NCI-H446 treated with DMSO at 0.1 percent for 48 hours (cell line): ENCODE results near the gene RTN4R.
"Not testable (repeated sequence)": the region's sequence is repeated elsewhere in the genome, so short reads cannot be mapped to it uniquely, and the experiment has no call there.

Experiments used
- DNase-seq: peaks from one replicate; lab custom pipeline; 2025; lab: John Stamatoyannopoulos, UW

RTN4R gene

GRCh38 chr22:20271114-20271994, 3.2 kb upstream of the RTN4R start:
- DNase-seq, result peak; percentile 71

- not testable (repeated sequence) for DNase-seq
Observed at GRCh38 chr22:20270190-20271113, 2.3 kb upstream of the RTN4R start.

DNA sequence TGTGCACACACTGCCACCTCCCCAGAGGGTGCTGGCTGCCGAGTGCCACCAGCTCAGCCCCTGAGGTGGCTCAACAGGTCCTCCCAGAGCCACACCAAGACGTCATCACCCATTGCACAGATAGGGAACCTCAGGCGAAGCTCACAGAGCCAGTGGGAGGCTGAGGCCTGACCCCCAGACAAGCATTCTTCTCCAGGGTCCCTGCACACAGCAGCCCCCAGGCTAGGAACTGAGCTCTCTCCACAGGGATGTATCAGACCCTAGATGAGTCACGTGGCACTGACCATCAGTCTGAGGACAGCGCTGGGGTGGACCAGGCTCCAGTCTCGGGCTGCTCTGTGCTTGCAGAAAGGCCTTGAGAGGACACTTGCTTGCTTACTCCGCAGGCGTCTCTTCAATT, 1.6 kb upstream of the RTN4R start:
- DNase-seq, result not testable (repeated sequence)

GRCh38 chr22:20269201-20269600, 1.1 kb upstream of the RTN4R start:
- not testable (repeated sequence) for DNase-seq

DNA sequence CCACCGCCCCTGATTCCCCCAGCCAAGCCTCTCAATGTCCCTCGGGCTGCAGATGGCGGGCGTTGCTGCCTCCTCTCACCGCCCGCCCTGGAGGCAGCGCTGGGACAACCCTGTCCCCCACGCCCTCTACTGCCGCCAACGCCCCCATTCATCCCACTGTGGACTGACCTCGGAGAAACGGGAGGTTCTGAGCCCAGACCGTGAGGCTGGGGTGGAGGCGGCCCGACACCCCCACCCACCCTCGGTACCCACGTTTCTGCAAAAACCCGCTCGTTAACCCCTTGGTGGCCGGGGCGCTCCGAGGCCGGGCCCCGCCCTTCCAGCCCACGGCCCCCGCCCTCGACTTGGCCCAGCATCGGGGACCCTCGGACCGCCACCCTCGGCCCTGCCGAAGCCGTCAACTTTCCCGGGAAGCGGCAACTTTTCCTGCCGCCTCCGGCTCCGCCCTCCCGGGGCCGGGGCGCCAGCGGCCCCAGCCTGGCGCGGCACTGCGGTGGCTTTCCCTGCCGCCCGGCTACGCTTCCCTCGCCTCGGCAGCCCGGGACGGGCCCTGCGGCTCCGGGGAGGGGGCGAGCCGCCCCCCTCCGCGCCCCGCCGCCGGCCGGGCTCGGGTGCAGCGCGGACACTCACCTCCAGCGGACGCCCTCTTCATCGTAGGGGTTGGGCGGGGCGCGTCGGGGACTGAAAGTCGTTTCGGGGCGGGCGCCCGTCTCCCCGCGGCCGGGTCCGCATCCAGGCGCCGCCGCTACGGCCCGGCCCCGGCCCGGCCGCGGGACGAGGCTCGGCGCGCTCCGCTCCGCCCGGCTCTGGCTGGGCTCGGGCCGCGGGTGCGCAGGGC, 458 bp downstream of the RTN4R start:
- no peak for DNase-seq

DNA sequence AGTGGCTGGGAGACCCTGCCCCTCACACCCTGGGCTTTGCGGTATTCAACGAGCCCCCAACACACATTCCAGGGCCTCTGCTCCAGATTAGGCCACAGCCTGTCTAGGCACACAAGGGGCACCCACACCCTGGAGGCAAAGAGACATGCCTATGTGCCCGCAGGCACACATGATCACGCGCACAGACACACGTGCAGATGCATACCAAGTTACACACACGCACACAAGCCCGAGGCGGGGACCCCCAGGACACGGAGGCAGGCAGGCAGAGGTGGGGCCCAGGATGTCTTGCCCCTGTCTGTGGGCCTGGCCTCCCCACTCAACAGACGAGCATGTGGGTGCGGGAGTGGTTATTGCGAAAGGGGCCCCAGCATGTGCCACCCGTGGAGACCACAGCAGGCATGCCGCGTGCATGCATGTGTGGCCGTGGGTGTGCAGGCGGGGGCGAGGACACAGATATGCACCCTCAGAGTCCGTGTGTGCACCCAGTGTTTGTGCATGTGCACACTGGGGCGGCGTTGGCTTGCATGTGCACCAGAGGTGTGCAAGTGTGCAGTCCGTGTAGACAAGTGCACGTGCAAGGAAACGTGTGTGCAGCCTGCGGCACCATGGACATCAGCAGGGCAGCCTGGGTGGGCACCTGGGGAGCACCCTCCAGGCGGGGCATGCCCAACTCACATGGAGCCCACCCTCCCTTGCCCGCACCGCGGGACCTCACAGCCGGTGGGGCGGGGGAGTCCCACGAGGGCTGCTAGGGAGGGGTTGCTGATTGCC, 1.3 kb downstream of the RTN4R start:
- DNase-seq, result not testable (repeated sequence)

GRCh38 chr22:20265772-20266666, 2.1 kb downstream of the RTN4R start:
- not testable (repeated sequence) for DNase-seq

GRCh38 chr22:20264614-20265452, 3.3 kb downstream of the RTN4R start:
- DNase-seq, result no peak

DNA sequence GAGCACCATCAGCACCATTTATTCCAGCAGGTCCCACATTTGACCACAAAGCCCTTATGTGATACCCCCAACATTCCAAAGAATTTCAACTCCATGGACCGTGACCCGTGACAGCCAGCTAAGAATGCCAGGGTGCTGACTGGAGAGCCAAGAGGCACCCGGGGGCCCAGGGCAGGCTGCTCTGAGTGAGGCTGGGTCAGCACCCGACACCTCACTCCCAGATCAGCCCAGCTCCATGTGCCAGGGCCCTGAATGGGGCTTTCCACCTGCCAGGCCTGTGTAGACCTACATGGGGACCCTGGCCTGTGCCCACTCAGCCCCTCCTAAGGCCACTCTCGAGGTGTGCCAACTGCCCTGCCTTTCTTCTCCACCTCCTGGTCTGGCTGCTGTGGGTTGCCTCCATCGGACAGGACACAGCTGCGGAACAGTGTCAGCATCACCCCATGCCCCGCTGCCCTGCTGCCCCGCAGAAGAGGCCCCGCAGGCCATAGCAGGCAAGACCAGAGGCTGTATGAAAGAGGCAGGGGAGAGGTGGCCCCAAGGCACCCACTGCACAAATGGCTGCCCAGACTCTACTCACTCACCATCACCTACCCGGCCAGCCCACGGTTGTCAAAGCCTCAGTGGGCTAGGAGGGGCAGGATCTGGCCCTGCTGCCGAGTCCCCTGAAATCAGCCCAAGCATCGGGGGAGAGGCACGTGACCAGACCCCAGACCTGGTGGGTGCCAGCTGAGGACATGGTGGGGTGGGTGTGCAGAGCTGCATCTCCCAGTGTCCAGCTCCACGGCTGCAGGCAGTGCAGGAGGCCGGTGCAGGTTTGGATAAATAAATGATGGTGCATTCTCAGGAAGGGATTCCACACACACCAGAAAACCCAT, 4.5 kb downstream of the RTN4R start:
- not testable (repeated sequence) for DNase-seq

DNA sequence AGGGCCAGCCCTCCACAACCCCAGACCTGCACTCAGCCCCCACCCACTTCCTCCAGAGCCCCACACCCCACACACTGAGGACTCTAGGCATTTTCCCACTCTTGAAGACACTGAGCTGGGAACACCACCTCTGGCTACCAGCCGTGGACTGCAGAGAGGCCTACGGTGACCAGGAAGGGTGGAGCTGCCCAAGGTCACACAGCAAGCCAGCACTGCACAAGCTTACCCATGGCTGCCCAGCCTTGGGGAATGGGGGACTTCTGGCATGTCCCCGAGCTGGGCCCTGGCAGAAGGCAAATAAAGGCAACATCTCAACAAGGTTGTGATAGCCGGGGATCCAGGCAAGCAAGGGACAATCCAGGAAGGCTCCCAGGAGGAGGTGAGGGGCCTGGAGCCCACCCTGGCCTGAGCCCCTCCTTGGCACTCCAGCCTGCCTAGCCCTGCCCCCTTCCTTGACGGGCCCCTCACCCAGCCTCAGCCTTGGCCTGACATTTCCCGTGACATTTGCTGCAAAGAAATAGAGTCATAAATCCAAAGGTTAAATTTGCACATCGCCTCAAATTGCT, 5.5 kb downstream of the RTN4R start:
- DNase-seq, result no peak

DNA sequence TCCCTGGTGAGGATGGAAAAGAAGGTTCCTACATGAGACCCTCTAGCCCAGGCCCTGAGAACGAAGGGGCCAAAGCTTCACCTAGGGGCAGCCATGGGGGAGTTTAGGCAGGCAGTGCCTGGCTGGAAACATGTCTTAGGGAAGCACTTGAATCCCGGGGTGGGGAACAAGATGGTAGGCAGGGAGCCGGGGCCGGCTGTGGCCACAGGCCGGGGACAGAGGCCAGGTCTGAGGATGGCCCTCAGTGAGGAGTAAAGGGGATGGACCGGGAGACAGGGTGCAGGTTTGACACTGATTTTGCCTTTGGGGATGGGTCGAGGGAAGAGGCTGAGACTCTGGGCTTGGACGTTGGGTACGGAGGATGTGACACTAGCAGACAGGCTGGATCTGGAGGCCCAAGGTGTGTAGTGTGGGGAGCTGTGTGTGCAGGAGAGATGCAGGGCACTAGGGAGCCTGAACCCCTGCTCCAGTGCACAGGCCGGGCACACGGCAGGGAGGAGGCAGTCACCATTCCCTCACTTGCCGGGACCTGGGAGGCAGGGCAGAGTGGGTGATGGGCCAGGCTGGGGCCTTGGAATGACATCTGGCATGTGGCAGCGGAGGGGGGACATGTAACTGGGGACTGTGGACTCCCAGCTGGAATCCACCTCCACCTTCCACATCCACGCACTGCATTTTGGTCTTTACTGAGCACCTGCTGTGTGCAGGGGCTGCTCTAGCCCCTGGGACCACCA, 6.1 kb downstream of the RTN4R start:
- DNase-seq, result no peak

- DNase-seq, result no peak
Observed at GRCh38 chr22:20260071-20260765, 7.9 kb downstream of the RTN4R start.

- DNase-seq, result no peak
Observed at GRCh38 chr22:20259327-20259688, 8.8 kb downstream of the RTN4R start.

GRCh38 chr22:20258584-20259326, 9.4 kb downstream of the RTN4R start:
- DNase-seq, result no peak

- no peak for DNase-seq
Observed at GRCh38 chr22:20258021-20258299, 10.2 kb downstream of the RTN4R start.
